ENCODE measurements around the gene ZMYM5. TPM values are rescaled to one million over a fixed set of nuclear protein-coding genes. Genes with fewer than 3 reads are reported as not detected.

Gene ZMYM5
- total RNA-seq, 1 experiment from 2014 or later: 14.4 TPM

- Mint-ChIP-seq H3K4me3 (ENCODE audit: unreplicated experiment) (no peak overlapping the region), H3K9me3 (ENCODE audit: unreplicated experiment) (no peaks in the 10 kb centered on the region), H3K27ac (ENCODE audit: low read depth, unreplicated experiment) (no peak overlapping the region), H3K4me1 (ENCODE audit: insufficient read depth, unreplicated experiment) (no peaks in the 10 kb centered on the region), H3K36me3 (ENCODE audit: insufficient read depth, unreplicated experiment) (no peaks in the 10 kb centered on the region), H3K27me3 (ENCODE audit: insufficient read depth, unreplicated experiment) (no peaks in the 10 kb centered on the region)
- ChIA-PET POLR2A (interaction anchor here (1.5 kb wide), 1 partner anchor 8 kb away, joined by 3 read pairs; no protein-coding TSS in a partner anchor), CTCF (interaction anchor here (0.7 kb wide), 2 partner anchors 11 to 71 kb away, joined by 3 read pairs; no protein-coding TSS in a partner anchor)
- BruUV-seq (replicated peaks): no TSS peak
- DNase-seq (ENCODE audit: unreplicated experiment): no peak
- TF ChIP-seq CTCF (IDR thresholded peaks at IDR 0.05; ENCODE audit: unreplicated experiment): no peak
- intact Hi-C loops (cut with micrococcal nuclease): no loop called here
Measured at GRCh38 chr13:19890030-19890429, 26.6 kb upstream of the ZMYM5 start.

DNA sequence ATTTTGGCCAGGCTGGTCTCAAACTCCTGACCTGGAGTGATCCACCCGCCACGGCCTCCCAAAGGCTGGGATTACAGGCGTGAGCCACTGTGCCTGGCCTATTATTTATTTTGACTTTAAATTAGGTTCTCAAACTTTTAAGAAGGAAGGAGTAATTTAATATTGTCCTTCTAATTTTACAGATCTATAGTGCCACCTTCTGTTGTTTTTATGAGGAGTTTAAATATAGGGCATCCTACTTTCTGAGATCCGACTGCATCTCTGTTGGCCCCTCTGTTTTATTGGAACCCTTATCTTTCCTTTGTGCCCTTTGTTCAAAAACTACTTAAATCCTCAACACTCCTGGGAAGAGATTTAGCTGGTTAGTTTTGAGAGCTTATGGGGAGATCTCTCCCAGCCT lies 25.4 kb upstream of the ZMYM5 start:
- no peaks in the 10 kb centered on the region for H3K9me3 Mint-ChIP-seq (ENCODE audit: unreplicated experiment)
- intact Hi-C loops (cut with micrococcal nuclease): loop anchor here (10.0 kb wide), 1 partner anchor 304 kb away; no protein-coding TSS in a partner anchor
- no TSS peak for BruUV-seq (replicated peaks)

DNA sequence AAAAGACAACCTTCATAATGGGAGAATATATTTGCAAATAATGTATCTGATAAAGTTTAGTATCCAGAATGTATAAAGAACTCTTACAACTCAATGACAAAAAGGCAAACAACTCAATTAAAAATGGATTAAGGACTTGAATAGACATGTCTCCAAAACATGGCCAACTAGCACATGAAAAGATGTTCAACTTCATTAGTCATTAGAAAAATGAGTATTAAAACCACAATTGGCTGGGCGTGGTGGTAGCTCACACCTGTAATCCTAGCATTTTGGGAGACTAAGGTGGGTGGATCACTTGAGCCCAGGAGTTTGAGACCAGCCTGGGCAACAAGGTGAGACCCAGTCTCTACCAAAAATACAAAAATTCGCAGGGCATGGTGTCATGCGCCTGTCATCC lies 18.8 kb upstream of the ZMYM5 start:
- ChIA-PET POLR2A (interaction anchor here (0.6 to 1.5 kb wide), 3 partner anchors 9 to 19 kb away, joined by 3 to 4 read pairs (median 3); partner anchors contain the start of gene ZMYM5), CTCF (interaction anchor here (0.6 to 1.0 kb wide), 3 partner anchors 16 to 279 kb away, joined by 3 to 4 read pairs (median 4); no protein-coding TSS in a partner anchor)
- Mint-ChIP-seq H3K4me3 (ENCODE audit: unreplicated experiment) (no peak overlapping the region), H3K27ac (ENCODE audit: low read depth, unreplicated experiment) (no peak overlapping the region), H3K27me3 (ENCODE audit: insufficient read depth, unreplicated experiment) (no peaks in the 10 kb centered on the region), H3K36me3 (ENCODE audit: insufficient read depth, unreplicated experiment) (no peaks in the 10 kb centered on the region), H3K9me3 (ENCODE audit: unreplicated experiment) (no peaks in the 10 kb centered on the region), H3K4me1 (ENCODE audit: insufficient read depth, unreplicated experiment) (no peaks in the 10 kb centered on the region)
- no peak for TF ChIP-seq CTCF (IDR thresholded peaks at IDR 0.05; ENCODE audit: unreplicated experiment)
- no TSS peak for BruUV-seq (replicated peaks)
- DNase-seq (ENCODE audit: unreplicated experiment): no peak
- intact Hi-C loops (cut with micrococcal nuclease): loop anchor here (10.0 kb wide), 1 partner anchor 297 kb away; no protein-coding TSS in a partner anchor

More for the DNA sequence above, 25.4 kb upstream of the ZMYM5 start:
- H3K27ac Mint-ChIP-seq (ENCODE audit: low read depth, unreplicated experiment): no peak overlapping the region
- POLR2A ChIA-PET: interaction anchor here (1.6 kb wide), 1 partner anchor 25 kb away, joined by 5 read pairs; the partner anchor contains the start of gene ZMYM5
- H3K4me3 Mint-ChIP-seq (ENCODE audit: unreplicated experiment): no peak overlapping the region
- peak; percentile 22 for DNase-seq (ENCODE audit: unreplicated experiment)
- no peaks in the 10 kb centered on the region for H3K27me3 Mint-ChIP-seq (ENCODE audit: insufficient read depth, unreplicated experiment)
- CTCF ChIA-PET: interaction anchor here (0.7 to 2.1 kb wide), 7 partner anchors 10 to 827 kb away, joined by 3 to 8 read pairs (median 4); no protein-coding TSS in a partner anchor
- H3K4me1 Mint-ChIP-seq (ENCODE audit: insufficient read depth, unreplicated experiment): no peaks in the 10 kb centered on the region
- H3K36me3 Mint-ChIP-seq (ENCODE audit: insufficient read depth, unreplicated experiment): no peaks in the 10 kb centered on the region
- peak; percentile 24 for TF ChIP-seq CTCF (IDR thresholded peaks at IDR 0.05; ENCODE audit: unreplicated experiment)

DNA sequence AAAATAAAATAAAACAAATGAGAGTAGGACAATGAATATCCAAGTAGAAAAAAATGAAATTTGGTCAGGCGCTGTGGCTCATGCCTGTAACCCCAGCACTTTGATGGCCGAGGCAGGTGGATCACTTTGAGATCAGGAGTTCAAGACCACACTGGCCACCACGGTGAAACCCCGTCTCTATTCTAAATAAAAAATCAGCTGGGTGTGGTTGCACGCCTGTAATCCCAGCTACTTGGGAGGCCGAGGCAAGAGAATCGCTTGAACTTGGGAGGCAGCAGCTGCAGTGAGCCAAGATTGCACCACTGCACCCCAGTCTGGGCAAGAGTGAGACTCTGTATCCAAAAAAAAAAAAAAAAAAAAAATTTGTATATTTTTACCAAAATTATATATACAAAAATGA lies 18.2 kb upstream of the ZMYM5 start:
- no TSS peak for BruUV-seq (replicated peaks)
- ChIA-PET CTCF (interaction anchor here (0.6 to 1.0 kb wide), 3 partner anchors 16 to 171 kb away, joined by 4 read pairs; no protein-coding TSS in a partner anchor), POLR2A (interaction anchor here (1.0 to 1.5 kb wide), 2 partner anchors 17 to 19 kb away, joined by 3 to 4 read pairs; no protein-coding TSS in a partner anchor)
- Mint-ChIP-seq H3K4me3 (ENCODE audit: unreplicated experiment) (no peak overlapping the region), H3K4me1 (ENCODE audit: insufficient read depth, unreplicated experiment) (no peaks in the 10 kb centered on the region), H3K9me3 (ENCODE audit: unreplicated experiment) (no peaks in the 10 kb centered on the region), H3K27ac (ENCODE audit: low read depth, unreplicated experiment) (no peak overlapping the region), H3K27me3 (ENCODE audit: insufficient read depth, unreplicated experiment) (no peaks in the 10 kb centered on the region), H3K36me3 (ENCODE audit: insufficient read depth, unreplicated experiment) (no peaks in the 10 kb centered on the region)
- TF ChIP-seq CTCF (IDR thresholded peaks at IDR 0.05; ENCODE audit: unreplicated experiment): no peak
- intact Hi-C loops (cut with micrococcal nuclease): loop anchor here (10.0 kb wide), 1 partner anchor 297 kb away; no protein-coding TSS in a partner anchor
- DNase-seq (ENCODE audit: unreplicated experiment): no peak
